Activated CD8-positive, alpha-beta T cell treated with anti-CD3 and anti-CD28 coated beads for 36 hours (primary cell): ENCODE results near the gene CNOT10. TPM values are rescaled to one million over a fixed set of nuclear protein-coding genes. Genes with fewer than 3 reads are reported as not detected.

Source experiments
- ATAC-seq: fragments of 200-7000 bp; cut with Tn5 transposase; one replicate; pipeline ENCODE4 v1.10.0; 2021; ENCODE audit warnings: mild to moderate bottlenecking, moderate library complexity
- CTCF ChIA-PET: fragments of 350-600 bp; sonication (Branson Sonifier 250); formaldehyde crosslinking; loops from one replicate; lab custom pipeline; 2021; ENCODE audit warnings: antibody characterized with exemption; lab: Charles Lee
- POLR2A ChIA-PET: fragments of 350-600 bp; sonication (Branson Sonifier 250); formaldehyde crosslinking; loops from one replicate; lab custom pipeline; 2021; ENCODE audit warnings: antibody characterized with exemption; lab: Charles Lee
- DNase-seq: peaks from one replicate; pipeline ENCODE4 v3.0.0-alpha.2; 2020
- H3K27ac Mint-ChIP-seq: one replicate; pipeline ENCODE4 v1.8.0; 2021; ENCODE audit warnings: mild to moderate bottlenecking, mixed read lengths
- H3K27me3 Mint-ChIP-seq: one replicate; pipeline ENCODE4 v1.8.0; 2021; ENCODE audit warnings: mixed read lengths
- H3K36me3 Mint-ChIP-seq: one replicate; pipeline ENCODE4 v1.8.0; 2021; ENCODE audit warnings: low read depth, mixed read lengths
- H3K4me1 Mint-ChIP-seq: one replicate; pipeline ENCODE4 v1.8.0; 2021; ENCODE audit warnings: low read depth, mixed read lengths
- H3K4me3 Mint-ChIP-seq: one replicate; pipeline ENCODE4 v1.8.0; 2021; ENCODE audit warnings: mild to moderate bottlenecking, moderate library complexity, mixed read lengths
- H3K9me3 Mint-ChIP-seq: one replicate; pipeline ENCODE4 v1.8.0; 2021; ENCODE audit warnings: mixed read lengths
- intact Hi-C: fragments of 100-400 bp; cut with micrococcal nuclease; formaldehyde crosslinking; loops from one replicate; pipeline ENCODE4 v1.10.0; 2022
- total RNA-seq, 2 experiments: library from RNA; stranded (reverse); gene quantifications; one replicate each; pipeline ENCODE4 v1.2.3, GENCODE V29; 2021
- TF ChIP-seq, protein P1 (sequence below): fragments of 200-600 bp; IDR thresholded peaks from one replicate; pipeline ENCODE4 v1.8.0; 2022; ENCODE audit warnings: antibody characterized with exemption, mild to moderate bottlenecking

The CNOT10 gene
- total RNA-seq, 2 experiments from 2014 or later: 58.5 to 61.0 TPM

DNA sequence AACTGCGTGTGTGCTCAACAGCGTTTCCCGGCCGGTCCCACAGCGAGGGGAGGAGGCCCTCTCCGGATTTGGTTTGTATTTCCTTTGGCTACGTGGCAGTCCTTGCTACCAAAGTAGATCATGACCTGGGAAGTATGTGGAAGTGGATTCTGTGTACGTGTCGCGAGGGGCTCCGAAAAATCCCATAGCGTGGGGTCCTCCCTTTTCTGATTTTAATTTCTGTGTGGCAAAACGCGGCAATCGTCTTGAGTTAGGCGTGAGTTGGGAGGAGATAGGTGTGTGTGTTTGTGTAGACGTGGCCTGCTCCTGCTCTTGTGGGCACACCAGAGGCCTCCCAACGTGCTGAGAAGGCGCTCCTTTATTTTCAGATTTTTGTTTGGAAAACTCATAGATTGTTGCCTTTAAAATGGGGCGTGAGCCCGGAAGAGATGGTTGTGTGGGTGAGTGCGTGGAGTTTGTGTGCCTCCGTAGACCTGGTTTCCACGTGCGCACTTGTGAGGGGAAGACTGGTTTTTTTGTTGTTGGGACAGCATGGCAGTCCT, 134.1 kb downstream of the CNOT10 start:
- POLR2A ChIA-PET: no interaction called here
- TF ChIP-seq, protein P1, sequence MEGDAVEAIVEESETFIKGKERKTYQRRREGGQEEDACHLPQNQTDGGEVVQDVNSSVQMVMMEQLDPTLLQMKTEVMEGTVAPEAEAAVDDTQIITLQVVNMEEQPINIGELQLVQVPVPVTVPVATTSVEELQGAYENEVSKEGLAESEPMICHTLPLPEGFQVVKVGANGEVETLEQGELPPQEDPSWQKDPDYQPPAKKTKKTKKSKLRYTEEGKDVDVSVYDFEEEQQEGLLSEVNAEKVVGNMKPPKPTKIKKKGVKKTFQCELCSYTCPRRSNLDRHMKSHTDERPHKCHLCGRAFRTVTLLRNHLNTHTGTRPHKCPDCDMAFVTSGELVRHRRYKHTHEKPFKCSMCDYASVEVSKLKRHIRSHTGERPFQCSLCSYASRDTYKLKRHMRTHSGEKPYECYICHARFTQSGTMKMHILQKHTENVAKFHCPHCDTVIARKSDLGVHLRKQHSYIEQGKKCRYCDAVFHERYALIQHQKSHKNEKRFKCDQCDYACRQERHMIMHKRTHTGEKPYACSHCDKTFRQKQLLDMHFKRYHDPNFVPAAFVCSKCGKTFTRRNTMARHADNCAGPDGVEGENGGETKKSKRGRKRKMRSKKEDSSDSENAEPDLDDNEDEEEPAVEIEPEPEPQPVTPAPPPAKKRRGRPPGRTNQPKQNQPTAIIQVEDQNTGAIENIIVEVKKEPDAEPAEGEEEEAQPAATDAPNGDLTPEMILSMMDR: no peak
- H3K4me3 Mint-ChIP-seq: peak overlapping the region; percentile 40
- peaks cover 20% of the 10 kb centered on the region for H3K4me1 Mint-ChIP-seq
- no peaks in the 10 kb centered on the region for H3K9me3 Mint-ChIP-seq
- peak; percentile 2 for DNase-seq
- no peak for ATAC-seq
- CTCF ChIA-PET: interaction anchor here (0.6 kb wide), 1 partner anchor 1042 kb away, joined by 3 read pairs; no protein-coding TSS in a partner anchor
- no peaks in the 10 kb centered on the region for H3K36me3 Mint-ChIP-seq
- intact Hi-C loops: no loop called here
- H3K27ac Mint-ChIP-seq: no peak overlapping the region
- peaks cover 50% of the 10 kb centered on the region for H3K27me3 Mint-ChIP-seq

- TF ChIP-seq, protein P1: no peak
- Mint-ChIP-seq H3K4me1 (peaks cover 14% of the 10 kb centered on the region), H3K4me3 (peak overlapping the region; percentile 40), H3K36me3 (no peaks in the 10 kb centered on the region), H3K27me3 (peaks cover 50% of the 10 kb centered on the region), H3K27ac (no peak overlapping the region), H3K9me3 (no peaks in the 10 kb centered on the region)
- intact Hi-C loops: no loop called here
- ATAC-seq (no peak), DNase-seq (no peak)
- ChIA-PET POLR2A (no interaction called here), CTCF (interaction anchor here (1.4 to 1.9 kb wide), 2 partner anchors 14 to 114 kb away, joined by 3 to 4 read pairs; no protein-coding TSS in a partner anchor)
Observed at GRCh38 chr3:32819551-32820348, 134.8 kb downstream of the CNOT10 start.

GRCh38 chr3:32820430-32820829, 135.4 kb downstream of the CNOT10 start:
- no peak overlapping the region for H3K4me3 Mint-ChIP-seq
- peaks cover 47% of the 10 kb centered on the region for H3K27me3 Mint-ChIP-seq
- CTCF ChIA-PET: interaction anchor here (0.9 to 1.9 kb wide), 3 partner anchors 14 to 114 kb away, joined by 3 to 4 read pairs (median 3); no protein-coding TSS in a partner anchor
- POLR2A ChIA-PET: no interaction called here
- TF ChIP-seq, protein P1: no peak
- no peak overlapping the region for H3K27ac Mint-ChIP-seq
- intact Hi-C loops: no loop called here
- DNase-seq (no peak), ATAC-seq (no peak)
- H3K4me1 Mint-ChIP-seq: peaks cover 14% of the 10 kb centered on the region
- H3K9me3 Mint-ChIP-seq: no peaks in the 10 kb centered on the region
- no peaks in the 10 kb centered on the region for H3K36me3 Mint-ChIP-seq

DNA sequence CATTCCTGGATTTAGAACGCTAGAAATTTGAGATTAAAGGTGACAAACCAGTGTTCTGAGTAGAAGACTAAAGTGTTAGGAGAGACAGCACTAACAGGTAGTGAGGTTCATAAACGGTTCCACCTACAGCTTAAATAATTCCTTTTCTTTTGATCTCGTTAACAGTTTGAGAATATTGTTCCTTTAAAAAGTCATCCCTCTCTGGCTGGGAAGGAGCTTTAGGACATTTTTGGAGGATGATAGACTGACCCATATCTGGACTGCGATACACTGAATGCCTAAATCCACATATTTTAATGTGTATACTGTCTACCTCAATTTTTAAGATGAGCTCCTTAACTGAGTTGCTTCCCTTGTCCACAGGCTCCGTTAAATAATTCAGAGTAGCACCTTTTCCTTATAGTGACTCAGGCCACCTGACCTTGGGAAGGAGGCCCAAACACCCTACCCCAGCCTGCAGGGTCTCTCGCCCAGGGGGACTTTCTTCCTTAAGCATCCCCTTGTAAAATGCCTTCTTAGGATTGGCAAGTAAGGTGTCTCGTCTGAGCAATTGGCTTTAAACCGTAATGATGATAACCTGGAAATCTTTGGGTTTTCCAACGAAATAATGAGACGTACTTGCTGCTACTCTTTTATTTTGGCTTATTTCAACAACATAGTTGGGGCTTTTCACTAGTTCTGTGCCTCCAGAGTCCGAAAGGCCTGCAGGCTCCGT, 136.1 kb downstream of the CNOT10 start:
- no peak for DNase-seq
- Mint-ChIP-seq H3K27me3 (peaks cover 40% of the 10 kb centered on the region), H3K4me1 (peaks cover 14% of the 10 kb centered on the region), H3K36me3 (no peaks in the 10 kb centered on the region), H3K4me3 (no peak overlapping the region), H3K27ac (no peak overlapping the region), H3K9me3 (no peaks in the 10 kb centered on the region)
- TF ChIP-seq, protein P1: no peak
- ATAC-seq: no peak
- ChIA-PET POLR2A (no interaction called here), CTCF (interaction anchor here (0.9 to 1.9 kb wide), 3 partner anchors 13 to 114 kb away, joined by 3 to 4 read pairs (median 3); no protein-coding TSS in a partner anchor)
- intact Hi-C loops: no loop called here
